HT1080 (cell line): ENCODE data around the gene ARCN1. TPM values are rescaled to one million over a fixed set of nuclear protein-coding genes. Genes with fewer than 3 reads are reported as not detected.
A peak's percentile ranks its signal among the peaks of the same experiment; 100 is the strongest.

ENCODE experiments used
- DNase-seq: peaks from one replicate; pipeline ENCODE4 v3.0.0-alpha.2; 2015; ENCODE audit warnings: low read depth
- polyA plus RNA-seq, 2 experiments: library from polyadenylated mRNA; depleted of rRNA; stranded (reverse); fragments of >200 nt; gene quantifications; 2 replicates each; pipeline ENCODE4 v1.2.3, GENCODE V29; 2015
- total RNA-seq: library from RNA; depleted of rRNA; stranded (reverse); fragments of >200 nt; shearing (Covaris generic); gene quantifications from 2 replicates; pipeline ENCODE4 v1.2.3, GENCODE V29; 2014; rRNA removed

ARCN1 gene
- total RNA-seq, result 85.4 and 116 TPM in 2 replicates
- 141 and 166 TPM in 2 replicates for polyA plus RNA-seq (2015; cell fraction: cytosol; rRNA removed)
- 166 and 167 TPM in 2 replicates for polyA plus RNA-seq (2015; cell fraction: nucleus; rRNA removed)

GRCh38 chr11:118572061-118572980 lies at the start of gene ARCN1:
Gene ARCN1, plus strand, starts transcription at chr11:118572409. Its CDS starts 139 bp downstream, at chr11:118572548.
- DNase-seq, result peak; percentile 40

GRCh38 chr11:118522571-118523072 lies 49.6 kb upstream of the ARCN1 start:
- peak; percentile 38 for DNase-seq

GRCh38 chr11:118524356-118524755 lies 47.9 kb upstream of the ARCN1 start:
- no peak for DNase-seq

- no peak for DNase-seq
Observed at GRCh38 chr11:118524757-118525470, 47.3 kb upstream of the ARCN1 start.

GRCh38 chr11:118526688-118527087 lies 45.5 kb upstream of the ARCN1 start:
- DNase-seq, result no peak

- DNase-seq, result no peak
Observed at GRCh38 chr11:118527109-118527508, 45.1 kb upstream of the ARCN1 start, which contains the start of gene TTC36. Gene TTC36, plus strand, starts transcription at chr11:118527474. Its CDS starts 21 bp downstream, at chr11:118527495.

GRCh38 chr11:118528511-118528910 lies 43.7 kb upstream of the ARCN1 start:
- DNase-seq, result no peak

- no peak for DNase-seq
Observed at GRCh38 chr11:118529584-118530175, 42.5 kb upstream of the ARCN1 start.

- no peak for DNase-seq
Observed at GRCh38 chr11:118530180-118530682, 42.0 kb upstream of the ARCN1 start.

GRCh38 chr11:118530683-118531596 lies 41.3 kb upstream of the ARCN1 start, which contains the start of gene TMEM25:
Gene TMEM25, plus strand, starts transcription at chr11:118531192. Its CDS starts 610 bp downstream, at chr11:118531802.
- peak; percentile 44 for DNase-seq

GRCh38 chr11:118531597-118532084 lies 40.6 kb upstream of the ARCN1 start:
- DNase-seq, result no peak

- no peak for DNase-seq
Observed at GRCh38 chr11:118532091-118532490, 40.1 kb upstream of the ARCN1 start.

GRCh38 chr11:118532852-118533768 lies 39.1 kb upstream of the ARCN1 start:
- DNase-seq, result no peak

GRCh38 chr11:118533769-118534729 lies 38.2 kb upstream of the ARCN1 start:
- no peak for DNase-seq

GRCh38 chr11:118535261-118535660 lies 36.9 kb upstream of the ARCN1 start:
- no peak for DNase-seq

- no peak for DNase-seq
Observed at GRCh38 chr11:118536726-118537125, 35.5 kb upstream of the ARCN1 start.

GRCh38 chr11:118537409-118537980 lies 34.7 kb upstream of the ARCN1 start:
- DNase-seq, result peak; percentile 21
